Psoas muscle (tissue), 8 donors: ENCODE measurements around the gene TMEM63B. TPM values are rescaled to one million over a fixed set of nuclear protein-coding genes. Genes with fewer than 3 reads are reported as not detected.

Source experiments
- ATAC-seq, 4 donors: fragments of 200-7000 bp; cut with Tn5 transposase; one replicate each; pipeline ENCODE4 v1.9.1; 2020; ENCODE audit warnings: moderate library complexity in 3 of 4, mild to moderate bottlenecking in 2 of 4
- DNase-seq, 2 donors: peaks; one replicate each; pipeline ENCODE4 v3.0.0-alpha.2; 2020
- H3K27ac ChIP-seq: fragments of 200-600 bp; one replicate; pipeline ENCODE4 v1.8.0; 2022
- H3K27me3 ChIP-seq, 3 donors: fragments of 200-600 bp in 1 of 3; one replicate each; pipeline versions ENCODE4 v1.6.1 to v1.8.0; 2013 to 2022; ENCODE audit warnings: low read length in 2 of 3, mild to moderate bottlenecking in 2 of 3, moderate library complexity in 1 of 3; ENCODE audit not compliant: insufficient read depth in 3 of 3
- H3K36me3 ChIP-seq, 2 donors: fragments of 200-600 bp in 1 of 2; one replicate each; pipeline versions ENCODE4 v1.6.1 to v1.8.0; 2013 to 2022; ENCODE audit warnings: low read depth in 1 of 2, mild to moderate bottlenecking in 1 of 2, moderate library complexity in 1 of 2; ENCODE audit not compliant: insufficient read depth in 1 of 2
- H3K4me1 ChIP-seq: fragments of 200-600 bp; one replicate; pipeline ENCODE4 v1.8.0; 2022
- H3K4me3 ChIP-seq: fragments of 200-600 bp; one replicate; pipeline ENCODE4 v1.8.0; 2022; ENCODE audit warnings: mild to moderate bottlenecking
- H3K9me3 ChIP-seq: fragments of 200-600 bp; one replicate; pipeline ENCODE4 v1.8.0; 2022
- CTCF ChIP-seq: fragments of 200-600 bp; IDR thresholded peaks from one replicate; pipeline ENCODE4 v1.8.0; 2022; ENCODE audit warnings: antibody characterized with exemption
- WGBS, 3 donors: extraction: QIAGEN DNeasy Blood & Tissue Kit; methylation state at CpG; one replicate each; pipeline versions ENCODE4 v1.1.6 to v1.1.7; 2013; 5-methylcytosine and 5-hydroxymethylcytosine counted together
- intact Hi-C, 2 donors: fragments of 100-400 bp; cut with DNase I; formaldehyde crosslinking; loops; one replicate each; pipeline versions ENCODE4 v1.11.0 to v1.14.2; 2022
- polyA plus RNA-seq, 3 donors: library from polyadenylated mRNA; stranded (reverse); fragments of 200-250 nt; gene quantifications; one replicate each; pipeline ENCODE4 v1.2.3, GENCODE V29; 2013
- total RNA-seq, 4 donors: library from RNA; stranded (reverse); fragmentation: NEBNext Ultra II Directional in 2 of 4; extraction: Animal tissue kit (Norgen Biotek cat#: 25700) in 2 of 4; gene quantifications; one replicate each; pipeline versions ENCODE4 v1.2.1 to v1.2.4, GENCODE V29; 2021 to 2023
- donor health status: healthy with polysubstance abuse.
- donor health status: DM: no; HTN: no; CAD: no; lungs with moderate emphysema.
- donor health status: Bipolar disorder and iron deficiency.
- donor health status: healthy.
- donor health status: DM: yes; HTN: yes; CAD: no.
- donor health status: DM: no; HTN: no; CAD: no.
- donor health status: DM: no; HTN: no; CAD: no.
- donor health status: DM: yes; HTN: yes; CAD: no.

Gene TMEM63B
- total and polyA plus RNA-seq, 7 donors = 23.5 to 121 (median 38.4) TPM

- DNase-seq = no peak
- no peak overlapping the region for H3K4me3 ChIP-seq
- H3K9me3 ChIP-seq = no peaks in the 10 kb centered on the region
- peaks cover 80% of the 10 kb centered on the region for H3K4me1 ChIP-seq
- no peak for ATAC-seq
- intact Hi-C loops = no loop called here
- TF ChIP-seq CTCF = no peak
- H3K36me3 ChIP-seq = peaks cover 0 to 32% of the 10 kb centered on the region in 2 donors
- H3K27me3 ChIP-seq = no peaks in the 10 kb centered on the region
- peak overlapping the region; percentile 99 for H3K27ac ChIP-seq
- whole genome bisulfite sequencing, 3 donors = 72 to 75% (median 72%) methylated on average over 6 of the region's 6 CpGs
Measured at GRCh38 chr6:44117397-44118128, 9.8 kb upstream of the TMEM63B start.

- peak in 3 of 4 donors; percentile 18 to 41 (median 24) for ATAC-seq
Measured at GRCh38 chr6:44119704-44120262, 7.6 kb upstream of the TMEM63B start.

GRCh38 chr6:44120692-44121443 lies 6.5 kb upstream of the TMEM63B start:
- Histone ChIP-seq H3K9me3 (no peaks in the 10 kb centered on the region), H3K36me3 (no peaks in the 10 kb centered on the region), H3K27me3 (no peaks in the 10 kb centered on the region), H3K27ac (peak overlapping the region; percentile 99), H3K4me1 (peaks cover 93% of the 10 kb centered on the region), H3K4me3 (peak overlapping the region; percentile 98)
- no peak for TF ChIP-seq CTCF
- DNase-seq = no peak
- peak; percentile 50 to 77 (median 66) for ATAC-seq
- WGBS, 3 donors = 29 to 36% (median 35%) methylated on average over 4 of the region's 4 CpGs
- intact Hi-C loops = no loop called here

More at GRCh38 chr6:44119704-44120262, 7.6 kb upstream of the TMEM63B start:
- no peaks in the 10 kb centered on the region for H3K27me3 ChIP-seq
- H3K36me3 ChIP-seq = peaks cover 0 to 9% of the 10 kb centered on the region in 2 donors
- peak overlapping the region; percentile 99 for H3K27ac ChIP-seq
- H3K4me1 ChIP-seq = peaks cover 92% of the 10 kb centered on the region
- WGBS, 3 donors = 19 to 44% (median 22%) methylated on average over 5 of the region's 5 CpGs
- intact Hi-C loops = no loop called here
- no peaks in the 10 kb centered on the region for H3K9me3 ChIP-seq
- DNase-seq = no peak
- TF ChIP-seq CTCF = no peak
- peak overlapping the region; percentile 23 for H3K4me3 ChIP-seq

- intact Hi-C loops = no loop called here
- no peaks in the 10 kb centered on the region for H3K36me3 ChIP-seq
- 24 to 38% (median 25%) methylated on average over 1 of the region's 1 CpG for WGBS, 3 donors
- ATAC-seq = no peak
- DNase-seq = no peak
- no peaks in the 10 kb centered on the region for H3K27me3 ChIP-seq
- H3K4me3 ChIP-seq = peak overlapping the region; percentile 98
- H3K9me3 ChIP-seq = no peaks in the 10 kb centered on the region
- peak overlapping the region; percentile 99 for H3K27ac ChIP-seq
- TF ChIP-seq CTCF = no peak
- peaks cover 76% of the 10 kb centered on the region for H3K4me1 ChIP-seq
Measured at GRCh38 chr6:44122801-44123200, 4.6 kb upstream of the TMEM63B start.
